Melanocyte of skin (primary cell): ENCODE data around the gene TP63. TPM values are rescaled to one million over a fixed set of nuclear protein-coding genes. Genes with fewer than 3 reads are reported as not detected.

Experiments
- small RNA-seq, 2 donors: library from RNA; depleted of rRNA; stranded (forward); fragments of <200 nt; gene quantifications; one replicate each; pipeline ENCODE3, GENCODE V24; 2012
- total RNA-seq, 2 donors: library from RNA; depleted of rRNA; stranded (reverse); fragments of >200 nt; gene quantifications; 2 replicates each; pipeline ENCODE4 v1.2.3, GENCODE V29; 2012

The TP63 gene
- total RNA-seq = under 1 TPM in 1 of 2 donors, not detected in 1; under 0.01 TPM

DNA sequence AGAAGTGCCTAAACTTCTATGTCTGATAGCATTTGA is at the start of gene TP63:
TP63 (plus strand) TSS at position 17 of the 36 bp plus-strand sequence. CDS start 127 bp downstream, outside the sequence.

Small RNAs within 50 kb of the gene (small RNA-seq; reads per million reads assigned to genes)
- 0 to 0.12 reads per million in 2 donors for gene AC078809.1
- gene MIR944 = 0 reads per million in 2 donors
